Esophagus squamous epithelium (tissue), 4 donors: Measurements from ENCODE around the gene MAML3.

Experiments used
- CTCF ChIP-seq, 6 experiments: fragments of 450-650 bp in 4 of 6; fragments of 200-600 bp in 2 of 6; sonication (generic) in 2 of 6; IDR thresholded peaks; one replicate each; pipeline ENCODE4 v1.5.1; 2016 to 2019; ENCODE audit warnings: antibody characterized with exemption in 6 of 6, mild to moderate bottlenecking in 4 of 6, moderate library complexity in 4 of 6
- POLR2A ChIP-seq, 4 donors: fragments of 450-650 bp; IDR thresholded peaks; one replicate each; pipeline ENCODE4 v1.6.1; 2017; ENCODE audit warnings: antibody characterized with exemption in 4 of 4, mild to moderate bottlenecking in 4 of 4, moderate library complexity in 3 of 4

DNA sequence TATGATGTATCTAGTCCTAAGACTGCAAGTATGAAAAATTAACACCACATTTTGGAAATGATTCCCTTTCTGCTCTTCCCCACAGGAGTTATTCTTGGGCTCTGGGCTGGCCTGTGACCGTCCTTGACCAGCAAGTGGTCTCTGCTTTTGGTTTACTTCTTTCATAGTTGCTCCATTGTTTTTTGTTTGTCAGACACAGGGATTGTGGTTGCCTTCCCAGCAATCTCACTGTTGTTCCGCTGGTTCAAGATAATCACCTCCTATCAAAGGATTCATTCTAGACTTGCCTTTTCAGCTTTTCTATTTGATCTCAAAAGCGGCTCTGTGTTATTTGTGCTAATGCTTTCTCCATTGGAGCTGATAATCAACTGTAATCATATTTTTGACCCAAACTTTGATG lies 269.5 kb downstream of the MAML3 start:
- TF ChIP-seq CTCF (IDR thresholded peaks at IDR 0.05) (no peak), POLR2A (IDR thresholded peaks at IDR 0.05) (no peak)
